Smooth muscle cell (in vitro differentiated cells): ENCODE results near the gene KRTAP5-2. TPM values are rescaled to one million over a fixed set of nuclear protein-coding genes. Genes with fewer than 3 reads are reported as not detected.

Experiments
- DNase-seq: peaks from one replicate; lab custom pipeline; 2025; ENCODE audit not compliant: unreplicated experiment; lab: John Stamatoyannopoulos, UW
- H2AFZ ChIP-seq: fragments of 200-600 bp; sonication (generic); 2 replicates; pipeline ENCODE4 v1.6.0; 2016; ENCODE audit warnings: antibody characterized with exemption, low read depth, mild to moderate bottlenecking
- H3F3A ChIP-seq: fragments of 200-600 bp; sonication (generic); 2 replicates; pipeline ENCODE4 v1.6.0; 2017; ENCODE audit warnings: antibody characterized with exemption, low read depth
- H3K27ac ChIP-seq: fragments of 200-600 bp; sonication (generic); 2 replicates; pipeline ENCODE4 v1.5.1; 2016; ENCODE audit warnings: low read depth, mild to moderate bottlenecking
- H3K27me3 ChIP-seq: fragments of 200-600 bp; sonication (generic); 2 replicates; pipeline ENCODE4 v1.6.1; 2016; ENCODE audit warnings: low read depth, mild to moderate bottlenecking
- H3K36me3 ChIP-seq: fragments of 200-600 bp; sonication (generic); 2 replicates; pipeline ENCODE4 v1.5.1; 2016; ENCODE audit warnings: low read depth
- H3K4me1 ChIP-seq: fragments of 200-600 bp; sonication (generic); 2 replicates; pipeline ENCODE4 v1.5.1; 2016; ENCODE audit warnings: low read depth
- H3K4me2 ChIP-seq: fragments of 200-600 bp; sonication (generic); 2 replicates; pipeline ENCODE4 v1.6.0; 2016; ENCODE audit warnings: mild to moderate bottlenecking
- H3K4me3 ChIP-seq: fragments of 200-600 bp; sonication (generic); 2 replicates; pipeline ENCODE4 v1.5.1; 2016; ENCODE audit warnings: mild to moderate bottlenecking
- H3K79me2 ChIP-seq: fragments of 200-600 bp; sonication (generic); 2 replicates; pipeline ENCODE4 v1.6.0; 2016; ENCODE audit warnings: low read depth, mild to moderate bottlenecking
- H3K9ac ChIP-seq: fragments of 200-600 bp; sonication (generic); 2 replicates; pipeline ENCODE4 v1.6.0; 2016; ENCODE audit warnings: low read depth
- H3K9me3 ChIP-seq: fragments of 200-600 bp; sonication (generic); replicated peaks from 2 replicates; pipeline ENCODE4 v1.5.1; 2016; ENCODE audit warnings: low read depth
- H4K20me1 ChIP-seq: fragments of 200-600 bp; sonication (generic); 2 replicates; pipeline ENCODE4 v1.6.0; 2016; ENCODE audit warnings: low read depth
- WGBS: methylation state at CpG from one replicate; pipeline ENCODE4 v1.1.7; 2016; ENCODE audit warnings: low lambda C conversion rate; 5-methylcytosine and 5-hydroxymethylcytosine counted together
- polyA plus RNA-seq: library from polyadenylated mRNA; unstranded; fragments of >200 nt; fragmentation: Nextera tagmentation; extraction: Ambion mirVana; gene quantifications from 2 replicates; pipeline ENCODE4 v1.2.1, GENCODE V29; 2016
- total RNA-seq: library from RNA; depleted of rRNA; stranded (reverse); fragments of >200 nt; gene quantifications from 2 replicates; pipeline ENCODE4 v1.2.3, GENCODE V29; 2014
- TF ChIP-seq, protein P1 (sequence below): fragments of 200-600 bp; sonication (generic); IDR thresholded peaks from 2 replicates; pipeline ENCODE4 v1.5.1; 2017; ENCODE audit warnings: borderline replicate concordance, mild to moderate bottlenecking, antibody characterized with exemption; ENCODE audit not compliant: insufficient read depth, poor library complexity, severe bottlenecking

KRTAP5-2 gene
- total and polyA plus RNA-seq, 2 experiments from 2014 or later, result 0.14 TPM; not detected in 1

- Histone ChIP-seq H3K9ac (peak within 1 kb of the TSS; percentile 97), H3K4me2 (peak within 1 kb of the TSS; percentile 96), H2AFZ (peak within 1 kb of the TSS; percentile 75), H3K79me2 (peaks cover 6% of the 10 kb centered on the region), H3K27ac (peak within 1 kb of the TSS; percentile 20), H3K27me3 (peaks cover 29% of the 10 kb centered on the region), H3K4me1 (no peaks in the 10 kb centered on the region), H3K9me3 (no peaks in the 10 kb centered on the region), H3K36me3 (no peaks in the 10 kb centered on the region), H4K20me1 (peaks cover 37% of the 10 kb centered on the region), H3F3A (no peaks in the 10 kb centered on the region), H3K4me3 (peak within 1 kb of the TSS; percentile 75)
- TF ChIP-seq, protein P1, sequence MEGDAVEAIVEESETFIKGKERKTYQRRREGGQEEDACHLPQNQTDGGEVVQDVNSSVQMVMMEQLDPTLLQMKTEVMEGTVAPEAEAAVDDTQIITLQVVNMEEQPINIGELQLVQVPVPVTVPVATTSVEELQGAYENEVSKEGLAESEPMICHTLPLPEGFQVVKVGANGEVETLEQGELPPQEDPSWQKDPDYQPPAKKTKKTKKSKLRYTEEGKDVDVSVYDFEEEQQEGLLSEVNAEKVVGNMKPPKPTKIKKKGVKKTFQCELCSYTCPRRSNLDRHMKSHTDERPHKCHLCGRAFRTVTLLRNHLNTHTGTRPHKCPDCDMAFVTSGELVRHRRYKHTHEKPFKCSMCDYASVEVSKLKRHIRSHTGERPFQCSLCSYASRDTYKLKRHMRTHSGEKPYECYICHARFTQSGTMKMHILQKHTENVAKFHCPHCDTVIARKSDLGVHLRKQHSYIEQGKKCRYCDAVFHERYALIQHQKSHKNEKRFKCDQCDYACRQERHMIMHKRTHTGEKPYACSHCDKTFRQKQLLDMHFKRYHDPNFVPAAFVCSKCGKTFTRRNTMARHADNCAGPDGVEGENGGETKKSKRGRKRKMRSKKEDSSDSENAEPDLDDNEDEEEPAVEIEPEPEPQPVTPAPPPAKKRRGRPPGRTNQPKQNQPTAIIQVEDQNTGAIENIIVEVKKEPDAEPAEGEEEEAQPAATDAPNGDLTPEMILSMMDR, result no peak
- DNase-seq, result peak; percentile 74
- 2% methylated on average over 56 of the region's 124 CpGs for WGBS
Observed at GRCh38 chr11:1572197-1573076, 25.7 kb downstream of the KRTAP5-2 start, which contains the start of gene DUSP8. Gene DUSP8 (minus strand): TSS chr11:1572271. CDS start chr11:1565826, 6,445 bp downstream.

DNA sequence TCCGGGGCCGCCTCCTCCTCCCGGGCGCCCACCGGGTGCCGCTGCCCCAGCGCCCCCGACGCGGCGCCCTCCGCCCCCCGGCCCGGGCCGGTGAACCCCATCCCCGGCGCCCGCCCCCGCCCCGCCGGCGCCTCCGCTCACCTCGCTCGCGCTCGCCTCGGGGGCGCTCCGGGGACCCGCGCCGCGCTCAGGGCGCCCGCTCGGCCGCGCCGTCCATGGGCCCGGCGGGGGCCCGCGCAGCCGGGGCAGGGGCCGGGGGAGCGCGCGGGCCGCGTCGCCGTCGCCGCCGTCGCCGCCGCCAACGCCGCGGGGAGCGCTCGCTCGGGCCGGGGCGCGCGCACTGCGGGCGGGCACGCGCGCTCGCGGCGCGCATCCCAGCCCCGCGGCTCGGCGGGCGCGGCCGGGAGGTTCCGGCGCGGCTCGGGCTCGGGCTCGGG, 26.3 kb downstream of the KRTAP5-2 start:
- Histone ChIP-seq H2AFZ (no peak overlapping the region), H3K4me3 (peak overlapping the region; percentile 53), H3K9ac (peak overlapping the region; percentile 87), H3K9me3 (no peaks in the 10 kb centered on the region), H3F3A (no peaks in the 10 kb centered on the region), H3K4me1 (no peaks in the 10 kb centered on the region), H3K79me2 (peaks cover 6% of the 10 kb centered on the region), H3K4me2 (peak overlapping the region; percentile 81), H3K36me3 (no peaks in the 10 kb centered on the region), H4K20me1 (peaks cover 44% of the 10 kb centered on the region), H3K27me3 (peaks cover 29% of the 10 kb centered on the region), H3K27ac (no peak overlapping the region)
- TF ChIP-seq, protein P1, result no peak
- no peak for DNase-seq
- WGBS, result under 1% methylated on average over 34 of the region's 91 CpGs

GRCh38 chr11:1570896-1571759, 27.0 kb downstream of the KRTAP5-2 start:
- no peaks in the 10 kb centered on the region for H3K4me1 ChIP-seq
- H3K4me2 ChIP-seq, result peak overlapping the region; percentile 81
- no peak overlapping the region for H3K27ac ChIP-seq
- H3K4me3 ChIP-seq, result peak overlapping the region; percentile 53
- H4K20me1 ChIP-seq, result peaks cover 50% of the 10 kb centered on the region
- peaks cover 6% of the 10 kb centered on the region for H3K79me2 ChIP-seq
- H3F3A ChIP-seq, result no peaks in the 10 kb centered on the region
- TF ChIP-seq, protein P1, result no peak
- DNase-seq, result no peak
- peak overlapping the region; percentile 87 for H3K9ac ChIP-seq
- H2AFZ ChIP-seq, result no peak overlapping the region
- no peaks in the 10 kb centered on the region for H3K36me3 ChIP-seq
- no peaks in the 10 kb centered on the region for H3K9me3 ChIP-seq
- WGBS, result 8% methylated on average over 33 of the region's 58 CpGs
- peaks cover 29% of the 10 kb centered on the region for H3K27me3 ChIP-seq
